CD4-positive, alpha-beta memory T cell (primary cell): ENCODE measurements around the gene CLEC11A. TPM values are rescaled to one million over a fixed set of nuclear protein-coding genes. Genes with fewer than 3 reads are reported as not detected.
"Not testable (repeated sequence)": the region's sequence is repeated elsewhere in the genome, so short reads cannot be mapped to it uniquely, and the experiment has no call there.

ENCODE experiments used
- CTCF ChIA-PET: fragments of 350-600 bp; sonication (Branson Sonifier 250); formaldehyde crosslinking; loops from one replicate; lab custom pipeline; 2021; ENCODE audit warnings: inconsistent platforms; ENCODE audit not compliant: partially characterized antibody; lab: Charles Lee
- POLR2A ChIA-PET: fragments of 350-600 bp; sonication (Branson Sonifier 250); formaldehyde crosslinking; loops from one replicate; lab custom pipeline; 2021; ENCODE audit not compliant: partially characterized antibody; lab: Charles Lee
- DNase-seq, 5 donors: peaks; one replicate each; pipeline versions ENCODE4 v3.0.0 to v3.0.0-alpha.2; 2020 to 2022; ENCODE audit warnings: mixed read lengths in 1 of 5
- H3K27ac ChIP-seq: one replicate; pipeline ENCODE4 v1.7.0; 2013; ENCODE audit warnings: low read depth, low read length
- H3K27me3 ChIP-seq: 2 replicates; pipeline ENCODE4 v1.7.0; 2013; ENCODE audit warnings: mild to moderate bottlenecking, low read length, moderate library complexity; ENCODE audit not compliant: insufficient read depth
- H3K36me3 ChIP-seq: 2 replicates; pipeline ENCODE4 v1.7.0; 2013; ENCODE audit warnings: mild to moderate bottlenecking, low read length, moderate library complexity; ENCODE audit not compliant: insufficient read depth
- H3K4me1 ChIP-seq: 2 replicates; pipeline ENCODE4 v1.7.0; 2013; ENCODE audit warnings: mild to moderate bottlenecking, low read length, moderate library complexity; ENCODE audit not compliant: insufficient read depth
- H3K4me3 ChIP-seq, 2 donors: one replicate each; pipeline ENCODE4 v1.7.0; 2013; ENCODE audit warnings: low read length in 2 of 2, mild to moderate bottlenecking in 1 of 2
- H3K9me3 ChIP-seq, 2 donors: one replicate each; pipeline ENCODE4 v1.7.0; 2013; ENCODE audit warnings: low read length in 2 of 2, control low read depth in 1 of 2; ENCODE audit not compliant: control insufficient read depth in 1 of 2
- H3K27ac Mint-ChIP-seq, 7 donors: one replicate each; pipeline ENCODE4 v1.8.0; 2020 to 2021; ENCODE audit warnings: mixed read lengths in 7 of 7, mild to moderate bottlenecking in 6 of 7, inconsistent platforms in 3 of 7, moderate library complexity in 3 of 7
- H3K27me3 Mint-ChIP-seq, 2 donors: one replicate each; pipeline ENCODE4 v1.8.0; 2020 to 2021; ENCODE audit warnings: mixed read lengths in 2 of 2
- H3K36me3 Mint-ChIP-seq, 2 donors: one replicate each; pipeline ENCODE4 v1.8.0; 2020 to 2021; ENCODE audit warnings: mixed read lengths in 2 of 2, inconsistent platforms in 1 of 2, mild to moderate bottlenecking in 1 of 2
- H3K4me1 Mint-ChIP-seq, 4 donors: one replicate each; pipeline ENCODE4 v1.8.0; 2020 to 2021; ENCODE audit warnings: mixed read lengths in 4 of 4, mild to moderate bottlenecking in 1 of 4
- H3K4me3 Mint-ChIP-seq, 8 donors: one replicate each; pipeline ENCODE4 v1.8.0; 2020 to 2021; ENCODE audit warnings: mixed read lengths in 8 of 8, mild to moderate bottlenecking in 7 of 8, moderate library complexity in 6 of 8, inconsistent platforms in 3 of 8
- H3K9me3 Mint-ChIP-seq, 8 donors: one replicate each; pipeline ENCODE4 v1.8.0; 2020 to 2021; ENCODE audit warnings: mixed read lengths in 8 of 8, mild to moderate bottlenecking in 5 of 8, inconsistent platforms in 3 of 8, moderate library complexity in 1 of 8
- intact Hi-C: fragments of 100-400 bp; cut with micrococcal nuclease; formaldehyde crosslinking; loops from one replicate; pipeline ENCODE4 v1.15.1; 2023
- polyA plus RNA-seq, 2 donors: library from polyadenylated mRNA; unstranded; fragments of 300-500 nt; fragmentation: Illumina TruSeq; gene quantifications; one replicate each; pipeline ENCODE4 v1.2.3, GENCODE V29; 2021
- total RNA-seq, 2 experiments: library from RNA; stranded (reverse); gene quantifications; one replicate each; pipeline ENCODE4 v1.2.3, GENCODE V29; 2021

Gene CLEC11A
- total and polyA plus RNA-seq, 4 experiments from 2014 or later, result 0.47 to 1.2 (median 0.67) TPM

- H3K27me3 ChIP-seq, H3K9me3 ChIP-seq, H3K4me1 Mint-ChIP-seq, intact Hi-C loops, DNase-seq, H3K4me1 ChIP-seq, H3K36me3 ChIP-seq, H3K27ac Mint-ChIP-seq, H3K4me3 Mint-ChIP-seq, CTCF ChIA-PET, H3K27ac ChIP-seq, H3K4me3 ChIP-seq, POLR2A ChIA-PET, H3K36me3 Mint-ChIP-seq: not testable (repeated sequence)
- Mint-ChIP-seq H3K27me3 (peaks cover 8 to 24% of the 10 kb centered on the region in 2 donors), H3K9me3 (peaks cover 0 to 13% (median 4%) of the 10 kb centered on the region in 8 donors)
Measured at GRCh38 chr19:50772912-50773311, 49.7 kb downstream of the CLEC11A start.

- POLR2A ChIA-PET, CTCF ChIA-PET: not testable (repeated sequence)
Measured at GRCh38 chr19:50773454-50773853, 50.3 kb downstream of the CLEC11A start.

More at GRCh38 chr19:50773454-50773853, 50.3 kb downstream of the CLEC11A start:
- H3K36me3 ChIP-seq, intact Hi-C loops, H3K36me3 Mint-ChIP-seq, H3K9me3 ChIP-seq, H3K27me3 ChIP-seq, DNase-seq, H3K4me3 Mint-ChIP-seq, H3K27ac ChIP-seq, H3K27ac Mint-ChIP-seq, H3K4me3 ChIP-seq, H3K4me1 ChIP-seq, H3K4me1 Mint-ChIP-seq: not testable (repeated sequence)
- Mint-ChIP-seq H3K27me3 (peaks cover 12 to 30% of the 10 kb centered on the region in 2 donors), H3K9me3 (peaks cover 0 to 13% (median 4%) of the 10 kb centered on the region in 8 donors)

Other genes with a start within 250 kb of the CLEC11A start
- gene EMC10, start 246.9 kb upstream of the CLEC11A start, total RNA-seq, result 10 to 100 TPM; 83.7 to 92.6 TPM
- 10 to 100 TPM in 1 of 2 donors, 1 to 10 TPM in 1; 7.8 to 10.1 TPM for gene EMC10, start 246.9 kb upstream of the CLEC11A start, polyA plus RNA-seq
- under 1 TPM in 1 of 2 experiments, not detected in 1; 0.61 TPM for gene GARIN5A, start 246.5 kb upstream of the CLEC11A start, total RNA-seq
- under 1 TPM; 0.39 to 0.44 TPM for gene GARIN5A, start 246.5 kb upstream of the CLEC11A start, polyA plus RNA-seq
- gene JOSD2, start 212.2 kb upstream of the CLEC11A start, total RNA-seq, result 10 to 100 TPM; 29.5 to 35.8 TPM
- 10 to 100 TPM; 22.4 to 28.0 TPM for gene JOSD2, start 212.2 kb upstream of the CLEC11A start, polyA plus RNA-seq
- gene ASPDH, start 209.5 kb upstream of the CLEC11A start, total RNA-seq, result not detected
- gene ASPDH, start 209.5 kb upstream of the CLEC11A start, polyA plus RNA-seq, result not detected
- gene LRRC4B, start 154.9 kb upstream of the CLEC11A start, total RNA-seq, result not detected
- gene LRRC4B, start 154.9 kb upstream of the CLEC11A start, polyA plus RNA-seq, result under 1 TPM in 1 of 2 donors, not detected in 1; 0.08 TPM
- not detected for gene SYT3, start 83.5 kb upstream of the CLEC11A start, total RNA-seq
- gene SYT3, start 83.5 kb upstream of the CLEC11A start, polyA plus RNA-seq, result under 1 TPM in 1 of 2 donors, not detected in 1; 0.09 TPM
- not detected for gene C19orf81, start 73.9 kb upstream of the CLEC11A start, total RNA-seq
- not detected for gene C19orf81, start 73.9 kb upstream of the CLEC11A start, polyA plus RNA-seq
- gene SHANK1, start 3.6 kb upstream of the CLEC11A start, total RNA-seq, result not detected
- not detected for gene SHANK1, start 3.6 kb upstream of the CLEC11A start, polyA plus RNA-seq
- gene GPR32, start 47.1 kb downstream of the CLEC11A start, total RNA-seq, result not detected
- not detected for gene GPR32, start 47.1 kb downstream of the CLEC11A start, polyA plus RNA-seq
- not detected for gene ACP4, start 67.1 kb downstream of the CLEC11A start, total RNA-seq
- gene ACP4, start 67.1 kb downstream of the CLEC11A start, polyA plus RNA-seq, result not detected
- not detected for gene KLK1, start 100.4 kb downstream of the CLEC11A start, total RNA-seq
- not detected for gene KLK1, start 100.4 kb downstream of the CLEC11A start, polyA plus RNA-seq
- not detected for gene KLK15, start 110.2 kb downstream of the CLEC11A start, total RNA-seq
- gene KLK15, start 110.2 kb downstream of the CLEC11A start, polyA plus RNA-seq, result not detected
- gene KLK3, start 131.6 kb downstream of the CLEC11A start, total RNA-seq, result not detected
- gene KLK3, start 131.6 kb downstream of the CLEC11A start, polyA plus RNA-seq, result not detected
- gene KLK2, start 150.1 kb downstream of the CLEC11A start, total RNA-seq, result not detected
- not detected for gene KLK2, start 150.1 kb downstream of the CLEC11A start, polyA plus RNA-seq
- not detected for gene KLK4, start 188.0 kb downstream of the CLEC11A start, total RNA-seq
- not detected for gene KLK4, start 188.0 kb downstream of the CLEC11A start, polyA plus RNA-seq
- not detected for gene KLK5, start 229.7 kb downstream of the CLEC11A start, total RNA-seq
- not detected for gene KLK5, start 229.7 kb downstream of the CLEC11A start, polyA plus RNA-seq
- gene KLK6, start 246.2 kb downstream of the CLEC11A start, total RNA-seq, result not detected
- gene KLK6, start 246.2 kb downstream of the CLEC11A start, polyA plus RNA-seq, result not detected